WTC11 (cell line): ENCODE measurements around the gene PALB2. TPM values are rescaled to one million over a fixed set of nuclear protein-coding genes. Genes with fewer than 3 reads are reported as not detected.

ENCODE experiments used
- ATAC-seq: fragments of 200-7000 bp; cut with Tn5 transposase; 2 replicates; pipeline ENCODE4 v1.10.0; 2021; ENCODE audit warnings: mild to moderate bottlenecking, moderate library complexity
- Bru-seq: library from RNA; stranded (reverse); fragments of 400-500 nt; gene quantifications from one replicate; lab custom pipeline; 2021; lab: Mats Ljungman, UMichigan
- CTCF ChIA-PET: fragments of 300-600 bp; sonication (Branson Sonifier 250); formaldehyde crosslinking; loops from one replicate; lab custom pipeline; 2021; ENCODE audit warnings: antibody characterized with exemption; lab: Charles Lee
- POLR2A ChIA-PET: fragments of 350-600 bp; sonication (Branson Sonifier 250); formaldehyde crosslinking; loops from one replicate; lab custom pipeline; 2021; ENCODE audit warnings: antibody characterized with exemption; lab: Charles Lee
- DNase-seq: peaks from one replicate; pipeline ENCODE4 v3.0.0; 2021; ENCODE audit warnings: low spot score
- H3K27ac Mint-ChIP-seq: 2 replicates; pipeline ENCODE4 v1.8.0; 2021; ENCODE audit warnings: mixed read lengths
- H3K27me3 Mint-ChIP-seq: 2 replicates; pipeline ENCODE4 v1.8.0; 2021; ENCODE audit warnings: low read depth, mild to moderate bottlenecking, moderate library complexity, mixed read lengths
- H3K36me3 Mint-ChIP-seq: 2 replicates; pipeline ENCODE4 v1.8.0; 2021; ENCODE audit warnings: mixed read lengths
- H3K4me1 Mint-ChIP-seq: 2 replicates; pipeline ENCODE4 v1.8.0; 2022; ENCODE audit warnings: mixed read lengths
- H3K4me3 Mint-ChIP-seq: 2 replicates; pipeline ENCODE4 v1.8.0; 2021; ENCODE audit warnings: mild to moderate bottlenecking, moderate library complexity, mixed read lengths
- H3K9me3 Mint-ChIP-seq: 2 replicates; pipeline ENCODE4 v1.8.0; 2021; ENCODE audit warnings: mixed read lengths
- AFF4 ChIP-seq: sonication (generic); formaldehyde crosslinking; IDR thresholded peaks from 2 replicates; pipeline ENCODE4 v1.8.1; 2023; ENCODE audit warnings: mild to moderate bottlenecking, missing genetic modification reagents, borderline replicate concordance
- ATF1 ChIP-seq: sonication (generic); formaldehyde crosslinking; IDR thresholded peaks from 2 replicates; pipeline ENCODE4 v1.8.1; 2023; ENCODE audit warnings: mild to moderate bottlenecking, moderate library complexity, missing genetic modification reagents
- CBFB ChIP-seq: sonication (generic); formaldehyde crosslinking; IDR thresholded peaks from 2 replicates; pipeline ENCODE4 v1.8.1; 2022; ENCODE audit warnings: mild to moderate bottlenecking, low read depth, missing genetic modification reagents
- CREB1 ChIP-seq: sonication (generic); formaldehyde crosslinking; IDR thresholded peaks from 2 replicates; pipeline ENCODE4 v1.8.0; 2023; ENCODE audit warnings: mild to moderate bottlenecking, missing genetic modification reagents
- E2F4 ChIP-seq: sonication (generic); formaldehyde crosslinking; IDR thresholded peaks from 2 replicates; pipeline ENCODE4 v1.8.1; 2022; ENCODE audit warnings: low read depth, mild to moderate bottlenecking, moderate library complexity, missing genetic modification reagents, borderline replicate concordance
- ESRRA ChIP-seq: sonication (generic); formaldehyde crosslinking; IDR thresholded peaks from 2 replicates; pipeline ENCODE4 v1.8.1; 2022; ENCODE audit warnings: mild to moderate bottlenecking, missing genetic modification reagents, borderline replicate concordance
- ETV6 ChIP-seq: sonication (generic); formaldehyde crosslinking; IDR thresholded peaks from 2 replicates; pipeline ENCODE4 v1.8.1; 2022; ENCODE audit warnings: mild to moderate bottlenecking, missing genetic modification reagents
- FOXP1 ChIP-seq: sonication (generic); formaldehyde crosslinking; IDR thresholded peaks from 2 replicates; pipeline ENCODE4 v1.8.0; 2022; ENCODE audit warnings: missing genetic modification reagents, mild to moderate bottlenecking, moderate library complexity, borderline replicate concordance
- GRHL2 ChIP-seq: fragments of 250-450 bp; sonication (Bioruptor Pico); IDR thresholded peaks from 2 replicates; pipeline ENCODE4 v1.8.0; 2022; ENCODE audit warnings: mild to moderate bottlenecking, moderate library complexity; ENCODE audit not compliant: insufficient replicate concordance, severe bottlenecking
- HMGA2 ChIP-seq: fragments of 250-450 bp; sonication (Bioruptor Pico); IDR thresholded peaks from 2 replicates; pipeline ENCODE4 v1.4.0; 2021; ENCODE audit warnings: mild to moderate bottlenecking, moderate library complexity
- IRF1 ChIP-seq: sonication (generic); formaldehyde crosslinking; IDR thresholded peaks from 2 replicates; pipeline ENCODE4 v1.8.0; 2023; ENCODE audit warnings: missing genetic modification reagents
- JUN ChIP-seq: sonication (generic); formaldehyde crosslinking; IDR thresholded peaks from 2 replicates; pipeline ENCODE4 v1.8.0; 2023; ENCODE audit warnings: mild to moderate bottlenecking, missing genetic modification reagents
- NFYB ChIP-seq: sonication (generic); formaldehyde crosslinking; conservative IDR thresholded peaks from 2 replicates; pipeline ENCODE4 v1.8.0; 2022; ENCODE audit warnings: low read depth, missing genetic modification reagents
- NR2C2 ChIP-seq: sonication (generic); formaldehyde crosslinking; IDR thresholded peaks from 2 replicates; pipeline ENCODE4 v1.8.0; 2022; ENCODE audit warnings: mild to moderate bottlenecking, missing genetic modification reagents
- NR3C1 ChIP-seq: sonication (generic); formaldehyde crosslinking; conservative IDR thresholded peaks from 2 replicates; pipeline ENCODE4 v1.8.1; 2023; ENCODE audit warnings: low read depth, mild to moderate bottlenecking, missing genetic modification reagents
- PRRX2 ChIP-seq: fragments of 250-450 bp; sonication (Bioruptor Pico); IDR thresholded peaks from 2 replicates; pipeline ENCODE4 v1.8.0; 2021; ENCODE audit warnings: mild to moderate bottlenecking
- RELA ChIP-seq: sonication (generic); formaldehyde crosslinking; IDR thresholded peaks from 2 replicates; pipeline ENCODE4 v1.8.1; 2022; ENCODE audit warnings: missing genetic modification reagents, mild to moderate bottlenecking, borderline replicate concordance
- RORB ChIP-seq: fragments of 250-450 bp; sonication (Bioruptor Pico); IDR thresholded peaks from 2 replicates; pipeline ENCODE4 v1.9.0; 2021; ENCODE audit warnings: mild to moderate bottlenecking
- SMAD4 ChIP-seq: sonication (generic); formaldehyde crosslinking; IDR thresholded peaks from 2 replicates; pipeline ENCODE4 v1.8.0; 2022; ENCODE audit warnings: mild to moderate bottlenecking, missing genetic modification reagents
- TEAD1 ChIP-seq: sonication (generic); formaldehyde crosslinking; IDR thresholded peaks from 2 replicates; pipeline ENCODE4 v1.8.0; 2022; ENCODE audit warnings: mild to moderate bottlenecking, missing genetic modification reagents
- TEAD4 ChIP-seq: sonication (generic); formaldehyde crosslinking; IDR thresholded peaks from 2 replicates; pipeline ENCODE4 v1.8.0; 2022; ENCODE audit warnings: mild to moderate bottlenecking, missing genetic modification reagents
- USF2 ChIP-seq: sonication (generic); formaldehyde crosslinking; IDR thresholded peaks from 2 replicates; pipeline ENCODE4 v1.8.1; 2023; ENCODE audit warnings: mild to moderate bottlenecking, missing genetic modification reagents, moderate library complexity
- ZBTB21 ChIP-seq: sonication (generic); formaldehyde crosslinking; IDR thresholded peaks from 2 replicates; pipeline ENCODE4 v1.8.1; 2023; ENCODE audit warnings: mild to moderate bottlenecking, missing genetic modification reagents, borderline replicate concordance
- ZNF121 ChIP-seq: sonication (generic); formaldehyde crosslinking; IDR thresholded peaks from 2 replicates; pipeline ENCODE4 v1.8.0; 2023; ENCODE audit warnings: missing genetic modification reagents
- ZNF138 ChIP-seq: sonication (generic); formaldehyde crosslinking; conservative IDR thresholded peaks from 2 replicates; pipeline ENCODE4 v1.8.1; 2022; ENCODE audit warnings: mild to moderate bottlenecking, moderate library complexity, missing genetic modification reagents
- ZNF219 ChIP-seq: sonication (generic); formaldehyde crosslinking; IDR thresholded peaks from 2 replicates; pipeline ENCODE4 v1.8.0; 2023; ENCODE audit warnings: missing genetic modification reagents, mild to moderate bottlenecking, borderline replicate concordance
- ZNF317 ChIP-seq: sonication (generic); formaldehyde crosslinking; IDR thresholded peaks from 2 replicates; pipeline ENCODE4 v1.8.1; 2023; ENCODE audit warnings: low read depth, mild to moderate bottlenecking, moderate library complexity, missing genetic modification reagents, borderline replicate concordance
- ZNF425 ChIP-seq: fragments of 250-450 bp; sonication (Bioruptor Pico); conservative IDR thresholded peaks from 2 replicates; pipeline ENCODE4 v1.9.0; 2021; ENCODE audit warnings: mild to moderate bottlenecking
- long read RNA-seq, 3 experiments: library from RNA in 1 of 3; library from capped mRNA in 1 of 3; library from polyadenylated mRNA in 1 of 3; unstranded in 2 of 3; stranded (forward) in 1 of 3; transcript quantifications; one replicate each; pipeline ENCODE4 v2.0.0, GENCODE V29; 2021
- total RNA-seq: library from RNA; stranded (reverse); gene quantifications from 3 replicates; pipeline ENCODE4 v1.2.3, GENCODE V29; 2021

Gene PALB2
- total RNA-seq (23.8 to 32.1 TPM (median 25.1 TPM) in 3 replicates), Bru-seq, nascent RNA (percentile 80 among the genes with signal in this experiment)
- long read RNA-seq, experiment 1, full-length matches to known transcripts: 52 of 90 reads
- long read RNA-seq, experiment 1, partial matches to known transcripts: 8 of 90 reads
- long read RNA-seq, experiment 1, other reads (novel, unspliced or antisense): 30 of 90 reads
- long read RNA-seq, experiment 2, partial matches to known transcripts: 5 of 16 reads
- long read RNA-seq, experiment 2, other reads (novel, unspliced or antisense): 11 of 16 reads
- long read RNA-seq, experiment 3, full-length matches to known transcripts: 2 of 6 reads
- long read RNA-seq, experiment 3, partial matches to known transcripts: 3 of 6 reads
- long read RNA-seq, experiment 3, other reads (novel, unspliced or antisense): 1 of 6 reads

GRCh38 chr16:23640931-23641765, at the start of gene PALB2, which contains the start of gene DCTN5:
PALB2 (minus strand) TSS chr16:23641310; CDS start chr16:23641157, 153 bp downstream.
DCTN5 (plus strand) TSS chr16:23641466; CDS start chr16:23641543, 77 bp downstream.
- Mint-ChIP-seq H3K4me1 (peaks cover 13% of the 10 kb centered on the region), H3K4me3 (peak within 1 kb of the TSS; percentile 98), H3K9me3 (no peaks in the 10 kb centered on the region), H3K36me3 (peaks cover 27% of the 10 kb centered on the region), H3K27me3 (no peaks in the 10 kb centered on the region; the same call in 1 of the 2 replicates), H3K27ac (peak within 1 kb of the TSS; percentile 97)
- POLR2A ChIA-PET: interaction anchor here (0.8 to 1.9 kb wide), 2 partner anchors 37 to 84 kb away, joined by 4 to 10 read pairs; partner anchors contain the start of genes EARS2, PLK1 and UBFD1
- CTCF ChIA-PET: interaction anchor here (1.1 to 1.9 kb wide), 4 partner anchors 37 to 206 kb away, joined by 3 to 10 read pairs (median 4); partner anchors contain the start of genes NDUFAB1, PLK1 and UBFD1
- ATAC-seq (peak; percentile 93), DNase-seq (peak; percentile 91)
- TF ChIP-seq RORB (CRISPR knock-in tag): no peak
- TF ChIP-seq HMGA2 (CRISPR knock-in tag): no peak
- no peak for TF ChIP-seq CBFB
- no peak for TF ChIP-seq ZNF317 (CRISPR knock-in tag)
- TF ChIP-seq RELA: no peak
- TF ChIP-seq ETV6 (CRISPR knock-in tag): peak; percentile 82
- TF ChIP-seq ESRRA (CRISPR knock-in tag): no peak
- no peak for TF ChIP-seq FOXP1 (CRISPR knock-in tag)
- no peak for TF ChIP-seq SMAD4
- no peak; the same call in 1 of the 2 replicates for TF ChIP-seq ZNF219
- no peak for TF ChIP-seq ZNF425 (CRISPR knock-in tag)
- TF ChIP-seq ATF1 (CRISPR knock-in tag): no peak
- no peak for TF ChIP-seq PRRX2
- TF ChIP-seq TEAD1: peak; percentile 84
- TF ChIP-seq NR3C1: no peak
- TF ChIP-seq JUN: peak; percentile 80
- no peak for TF ChIP-seq ZNF138 (CRISPR knock-in tag)
- no peak for TF ChIP-seq IRF1 (CRISPR knock-in tag)
- no peak for TF ChIP-seq E2F4 (CRISPR knock-in tag)
- TF ChIP-seq USF2: peak; percentile 94
- no peak for TF ChIP-seq AFF4 (CRISPR knock-in tag)
- no peak for TF ChIP-seq GRHL2 (CRISPR knock-in tag)
- peak; percentile 78 for TF ChIP-seq NFYB (CRISPR knock-in tag)
- TF ChIP-seq NR2C2: no peak
- TF ChIP-seq ZBTB21 (CRISPR knock-in tag): no peak
- peak; percentile 48; the same call in 1 of the 2 replicates for TF ChIP-seq TEAD4 (CRISPR knock-in tag)
- no peak for TF ChIP-seq ZNF121
- TF ChIP-seq CREB1: peak; percentile 42; the same call in 1 of the 2 replicates
